Ramos (cell line): ENCODE results near the gene NAT10.

Source experiments
- in situ Hi-C: fragments of 300-500 bp; cut with MboI; formaldehyde crosslinking; loops from one replicate; pipeline ENCODE4 v1.14.3; 2022; ENCODE audit warnings: low sequenced_read_pairs; ENCODE audit not compliant: unreplicated experiment

Gene NAT10

GRCh38 chr11:34104680-34105078, 750 bp upstream of the NAT10 start:
- in situ Hi-C loops = no loop called here

- in situ Hi-C loops = no loop called here
These were observed 602 bp downstream of the NAT10 start for GRCh38 chr11:34105957-34106504.

- in situ Hi-C loops = no loop called here
These were observed 6.4 kb downstream of the NAT10 start for GRCh38 chr11:34111722-34112270.

- in situ Hi-C loops = no loop called here
These were observed 8.6 kb downstream of the NAT10 start for GRCh38 chr11:34114014-34114413.

- in situ Hi-C loops = no loop called here
These were observed 9.0 kb downstream of the NAT10 start for GRCh38 chr11:34114471-34114870.

GRCh38 chr11:34120651-34121050, 15.2 kb downstream of the NAT10 start:
- in situ Hi-C loops = no loop called here

- in situ Hi-C loops = no loop called here
These were observed 19.6 kb downstream of the NAT10 start for GRCh38 chr11:34124885-34125668.

GRCh38 chr11:34126959-34127848, 21.8 kb downstream of the NAT10 start:
- in situ Hi-C loops = no loop called here

- in situ Hi-C loops = no loop called here
These were observed 23.4 kb downstream of the NAT10 start for GRCh38 chr11:34128824-34129223.

- in situ Hi-C loops = no loop called here
These were observed 27.0 kb downstream of the NAT10 start for GRCh38 chr11:34132261-34132965.

- in situ Hi-C loops = no loop called here
These were observed 29.3 kb downstream of the NAT10 start for GRCh38 chr11:34134765-34135164.

- in situ Hi-C loops = no loop called here
These were observed 30.0 kb downstream of the NAT10 start for GRCh38 chr11:34135439-34135838.

- in situ Hi-C loops = no loop called here
These were observed 31.0 kb downstream of the NAT10 start for GRCh38 chr11:34136420-34136819.

- in situ Hi-C loops = no loop called here
These were observed 33.9 kb downstream of the NAT10 start for GRCh38 chr11:34139346-34139745.

- in situ Hi-C loops = no loop called here
These were observed 34.7 kb downstream of the NAT10 start for GRCh38 chr11:34140149-34140548.

- in situ Hi-C loops = no loop called here
These were observed 37.6 kb downstream of the NAT10 start for GRCh38 chr11:34143048-34143447.

GRCh38 chr11:34145073-34145472, 39.6 kb downstream of the NAT10 start:
- in situ Hi-C loops = no loop called here

- in situ Hi-C loops = no loop called here
These were observed 40.5 kb downstream of the NAT10 start for GRCh38 chr11:34145847-34146381.

- in situ Hi-C loops = no loop called here
These were observed 41.0 kb downstream of the NAT10 start for GRCh38 chr11:34146411-34146810.

GRCh38 chr11:34146866-34147265, 41.4 kb downstream of the NAT10 start:
- in situ Hi-C loops = no loop called here
